HL-60/S4 treated with retinoic acid at 250 ng/mL for 4 days and 3 days (cell line): ENCODE data around the gene CDK6.

Source experiments
- in situ Hi-C: fragments of 300-500 bp; cut with MboI; formaldehyde crosslinking; loops from 2 replicates; pipeline ENCODE4 v1.7.0; 2022; ENCODE audit warnings: low sequenced_read_pairs

The CDK6 gene

GRCh38 chr7:92827464-92828120 is 8.8 kb downstream of the CDK6 start:
- in situ Hi-C loops: no loop called here

DNA sequence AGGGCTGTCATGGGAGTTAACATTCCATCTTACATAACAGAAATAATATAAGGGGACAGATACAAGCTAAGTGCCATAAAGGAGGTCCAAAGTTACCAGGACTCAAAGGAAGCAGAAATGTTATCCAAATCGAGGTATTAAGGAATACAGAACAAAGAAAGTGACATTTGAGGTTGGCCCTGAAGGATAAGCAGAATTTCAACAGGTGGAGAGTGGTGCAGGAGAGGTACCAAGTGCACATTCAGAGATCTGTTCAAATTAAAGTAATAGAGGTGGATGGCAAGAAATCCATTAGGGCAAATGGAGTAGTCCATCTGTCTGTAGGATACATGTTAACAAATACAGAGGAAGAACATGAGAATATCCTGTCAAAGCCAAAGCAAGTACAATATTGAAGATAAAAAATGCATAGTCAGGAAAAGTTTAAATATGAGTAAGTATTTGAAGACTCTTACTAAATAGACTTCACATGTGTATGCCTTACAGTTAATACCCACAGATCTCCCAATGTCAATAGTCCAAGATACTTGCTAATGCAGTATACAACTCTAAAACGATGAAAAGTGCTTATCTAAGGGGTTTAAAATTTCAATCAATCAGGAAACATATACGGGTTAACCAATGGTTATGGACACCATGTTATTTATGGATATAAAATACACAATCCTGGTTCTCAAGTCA is 10.0 kb downstream of the CDK6 start:
- in situ Hi-C loops: no loop called here

- in situ Hi-C loops: no loop called here
These were observed 11.4 kb downstream of the CDK6 start for GRCh38 chr7:92824901-92825480.

DNA sequence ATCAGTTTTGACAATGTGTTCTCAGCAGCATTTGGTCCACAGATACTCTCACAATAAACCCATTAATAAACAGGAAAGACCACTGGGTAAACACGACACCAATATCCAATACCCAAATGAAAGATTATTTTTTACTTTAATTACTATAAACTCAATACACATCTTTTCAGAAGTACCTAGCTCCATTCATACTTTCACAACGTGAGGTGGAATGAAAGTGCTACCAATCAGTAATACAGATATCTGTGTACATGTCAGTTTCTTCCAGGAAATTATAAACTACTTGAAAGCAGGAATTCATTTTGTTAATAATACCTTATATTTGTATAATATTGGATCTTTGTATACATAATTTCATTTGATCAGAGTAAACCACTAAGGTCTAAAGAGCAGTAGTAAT is 11.9 kb downstream of the CDK6 start:
- in situ Hi-C loops: no loop called here

- in situ Hi-C loops: no loop called here
These were observed 13.3 kb downstream of the CDK6 start for GRCh38 chr7:92823042-92823441.

- in situ Hi-C loops: no loop called here
These were observed 16.2 kb downstream of the CDK6 start for GRCh38 chr7:92820191-92820590.

DNA sequence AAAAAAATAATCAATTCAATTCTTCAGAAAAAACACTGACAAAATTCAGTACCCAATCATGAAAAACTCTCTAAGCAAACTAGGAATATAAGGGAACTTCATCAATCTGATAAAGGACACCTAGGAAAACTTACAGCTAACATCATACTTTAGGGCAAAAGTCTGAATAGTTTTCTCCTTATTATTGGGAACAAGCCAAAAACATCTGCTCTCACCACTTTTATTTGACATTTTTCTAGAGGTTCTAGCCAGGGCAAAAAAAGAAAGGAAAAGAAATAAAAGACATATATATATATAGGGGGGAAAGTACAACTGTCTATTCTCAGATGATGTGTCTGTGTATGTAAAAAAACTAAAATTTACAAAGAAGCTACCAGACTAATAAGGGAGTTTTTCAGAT is 19.0 kb downstream of the CDK6 start:
- in situ Hi-C loops: no loop called here

DNA sequence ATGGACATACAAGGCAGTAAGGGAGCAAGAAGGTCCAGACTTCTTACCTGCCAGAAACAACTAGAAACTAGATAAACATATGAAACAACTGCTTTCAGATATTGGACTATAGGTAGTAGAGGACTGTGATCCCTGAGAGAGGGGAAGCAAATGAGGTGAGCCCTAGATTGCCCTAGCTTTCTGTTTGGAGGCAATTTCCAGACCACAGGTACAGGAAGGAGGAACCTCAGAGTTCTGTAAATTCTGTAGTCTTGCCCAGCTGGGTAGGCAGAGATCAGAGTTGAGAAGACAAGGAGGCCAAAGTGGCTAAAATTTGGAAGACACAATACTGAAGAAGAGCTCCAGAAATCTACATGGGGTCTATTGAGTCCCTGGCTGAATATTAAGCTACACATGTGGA is 21.0 kb downstream of the CDK6 start:
- in situ Hi-C loops: no loop called here

DNA sequence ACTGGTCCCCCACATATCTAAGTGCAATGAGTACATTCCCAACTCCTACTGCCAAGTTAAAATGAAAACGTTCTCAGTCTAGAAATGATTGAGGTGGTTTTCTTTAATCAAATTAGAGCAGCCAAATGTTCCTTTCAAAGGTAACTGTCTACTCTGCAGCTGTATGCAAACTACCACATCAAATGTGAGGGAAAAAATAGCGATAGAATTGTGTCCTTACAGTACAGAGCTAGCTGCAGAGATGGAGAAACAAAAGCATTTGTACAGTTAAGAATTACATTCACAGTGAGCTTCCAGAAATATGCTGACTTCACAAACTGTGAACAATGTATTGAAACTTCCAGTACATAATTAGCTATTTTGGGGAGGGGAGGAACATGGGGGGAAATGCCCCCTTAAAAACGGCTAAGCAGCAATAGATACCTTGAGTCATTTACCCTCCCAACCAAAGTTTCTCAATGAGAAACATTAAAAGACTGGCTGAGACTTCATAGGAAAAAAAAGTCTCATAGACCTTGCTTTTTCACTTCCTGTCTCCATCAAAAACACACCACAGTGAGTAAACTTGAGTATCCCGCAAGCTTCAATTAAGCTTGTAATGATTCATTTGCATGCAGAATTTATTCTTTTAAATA is 22.9 kb downstream of the CDK6 start:
- in situ Hi-C loops: no loop called here

DNA sequence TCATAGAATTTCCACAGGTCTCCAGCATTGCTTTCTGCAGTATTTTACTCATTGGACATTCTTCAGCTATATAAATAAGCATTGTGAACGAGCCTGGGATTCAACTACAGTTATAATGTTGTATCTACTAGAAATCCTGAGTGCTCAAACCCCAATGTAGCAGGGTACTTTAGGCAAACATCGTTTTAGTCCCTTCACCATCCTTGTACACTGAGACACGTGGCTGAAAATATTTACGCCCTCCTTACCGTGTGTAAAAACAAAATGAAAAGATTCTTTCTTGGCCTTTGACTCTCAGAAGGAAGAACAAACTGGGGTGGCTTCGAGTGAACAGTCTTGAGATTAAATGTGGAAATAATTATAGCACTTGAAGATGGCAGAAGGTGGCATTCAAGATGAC is 25.2 kb downstream of the CDK6 start:
- in situ Hi-C loops: no loop called here

DNA sequence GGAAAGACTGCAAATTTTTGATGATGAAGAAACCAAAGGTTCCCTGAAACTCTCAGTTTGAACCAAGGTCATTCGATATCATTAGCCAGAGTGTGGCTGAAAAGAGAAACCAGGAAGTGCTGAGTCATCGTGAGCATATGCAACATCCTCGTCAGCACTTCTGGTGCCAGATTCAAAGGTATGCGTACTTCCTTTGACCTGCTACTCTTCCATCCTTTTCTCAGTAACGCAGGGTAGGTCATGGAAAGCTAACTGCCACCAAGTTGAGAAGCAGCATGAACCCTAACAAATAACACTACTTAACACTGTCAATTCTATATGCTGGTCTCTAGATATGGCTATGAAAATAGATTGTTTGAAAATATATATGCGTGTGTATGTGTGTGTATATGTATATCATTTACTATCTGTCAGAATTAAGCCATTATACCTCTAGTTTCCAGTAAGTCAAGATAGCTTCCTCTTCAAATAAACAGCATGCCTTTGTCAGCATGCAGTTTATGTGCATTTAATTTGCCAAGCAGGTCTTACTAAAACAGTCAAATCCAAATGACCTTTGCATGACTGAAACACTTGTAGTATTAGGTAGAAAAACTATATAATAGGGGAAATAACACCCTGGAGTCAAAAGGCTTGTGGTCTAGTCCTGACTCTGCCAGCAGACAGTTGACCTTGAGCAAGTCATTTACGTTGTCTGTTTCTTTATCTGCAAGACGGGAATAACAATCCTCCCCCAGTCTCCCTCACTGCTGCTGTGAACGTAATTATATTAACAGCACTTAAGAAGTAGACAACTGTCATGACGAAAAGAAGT is 26.4 kb downstream of the CDK6 start:
- in situ Hi-C loops: no loop called here

GRCh38 chr7:92809397-92809759 is 27.0 kb downstream of the CDK6 start:
- in situ Hi-C loops: no loop called here

DNA sequence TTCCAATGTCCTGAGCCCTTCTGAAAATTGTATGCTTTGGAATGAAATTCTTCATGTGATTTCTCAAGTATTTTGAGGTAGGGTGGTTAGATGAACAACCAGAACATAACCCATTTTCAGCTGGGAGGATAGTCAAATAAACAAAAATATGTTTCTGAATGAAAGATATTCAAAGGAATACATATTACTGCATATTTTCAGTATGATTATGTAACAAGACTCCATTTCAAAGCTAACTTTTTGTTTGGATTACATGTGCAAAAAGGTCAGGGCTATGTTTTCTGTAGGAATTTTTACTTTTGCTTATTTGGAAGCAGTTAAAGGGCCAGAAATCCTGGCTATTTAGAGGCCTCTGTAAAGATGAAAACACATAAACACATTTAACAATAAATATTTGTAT is 27.7 kb downstream of the CDK6 start:
- in situ Hi-C loops: no loop called here

DNA sequence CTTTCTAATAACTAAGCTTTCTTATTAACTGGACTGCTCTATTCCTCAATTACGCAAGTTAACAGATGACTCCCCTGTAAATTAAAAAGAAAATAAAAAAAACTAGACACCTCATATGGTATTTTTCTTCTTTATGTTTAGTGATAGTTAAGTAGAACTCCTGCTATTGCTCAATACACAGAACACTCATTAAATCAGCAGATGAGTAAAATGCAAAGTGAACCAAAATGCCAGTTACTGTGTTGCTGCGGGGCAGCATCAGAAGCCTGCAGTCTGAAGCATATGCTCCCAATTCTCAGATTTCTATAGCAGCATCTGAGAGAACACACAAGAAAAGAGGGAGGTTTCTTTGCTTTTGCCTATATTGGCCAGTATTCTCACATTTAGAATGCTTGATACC is 28.4 kb downstream of the CDK6 start:
- in situ Hi-C loops: no loop called here

GRCh38 chr7:92806496-92806895 is 29.9 kb downstream of the CDK6 start:
- in situ Hi-C loops: no loop called here

GRCh38 chr7:92802406-92802805 is 34.0 kb downstream of the CDK6 start:
- in situ Hi-C loops: no loop called here

DNA sequence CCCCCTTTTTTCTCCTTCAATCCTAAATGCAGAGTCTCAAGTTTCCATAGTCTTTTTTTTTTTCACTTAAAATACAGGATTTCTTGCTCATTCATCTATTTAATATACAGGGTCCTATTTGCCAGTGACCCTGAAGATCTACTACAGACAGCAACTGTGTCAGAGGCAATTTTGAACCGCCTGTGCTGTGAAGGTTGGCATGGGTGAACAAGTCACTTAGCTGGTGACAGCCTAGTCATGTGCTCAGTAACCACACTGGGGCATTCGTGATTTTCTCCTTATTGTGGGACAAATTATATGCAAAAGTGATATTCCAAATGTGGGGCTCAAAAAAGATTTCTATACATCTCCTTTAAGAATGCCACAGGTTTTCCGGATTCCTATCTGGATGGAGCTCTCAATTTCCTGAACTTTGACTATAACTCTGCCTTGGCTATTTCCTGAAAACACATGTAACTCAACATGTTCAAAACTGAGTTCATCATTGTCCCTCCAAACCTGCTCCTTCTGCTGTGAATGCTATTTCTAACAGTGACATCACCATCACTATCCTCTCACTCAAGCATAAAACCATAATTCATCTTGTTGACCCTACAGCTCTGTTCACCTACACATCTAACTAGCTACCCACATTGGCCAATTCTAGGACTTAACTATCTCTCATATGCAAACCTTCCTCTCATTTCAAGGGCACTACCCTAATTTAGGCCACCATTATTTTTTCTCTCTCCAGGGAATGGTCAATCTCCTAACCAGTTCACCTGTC is 36.7 kb downstream of the CDK6 start:
- in situ Hi-C loops: no loop called here

DNA sequence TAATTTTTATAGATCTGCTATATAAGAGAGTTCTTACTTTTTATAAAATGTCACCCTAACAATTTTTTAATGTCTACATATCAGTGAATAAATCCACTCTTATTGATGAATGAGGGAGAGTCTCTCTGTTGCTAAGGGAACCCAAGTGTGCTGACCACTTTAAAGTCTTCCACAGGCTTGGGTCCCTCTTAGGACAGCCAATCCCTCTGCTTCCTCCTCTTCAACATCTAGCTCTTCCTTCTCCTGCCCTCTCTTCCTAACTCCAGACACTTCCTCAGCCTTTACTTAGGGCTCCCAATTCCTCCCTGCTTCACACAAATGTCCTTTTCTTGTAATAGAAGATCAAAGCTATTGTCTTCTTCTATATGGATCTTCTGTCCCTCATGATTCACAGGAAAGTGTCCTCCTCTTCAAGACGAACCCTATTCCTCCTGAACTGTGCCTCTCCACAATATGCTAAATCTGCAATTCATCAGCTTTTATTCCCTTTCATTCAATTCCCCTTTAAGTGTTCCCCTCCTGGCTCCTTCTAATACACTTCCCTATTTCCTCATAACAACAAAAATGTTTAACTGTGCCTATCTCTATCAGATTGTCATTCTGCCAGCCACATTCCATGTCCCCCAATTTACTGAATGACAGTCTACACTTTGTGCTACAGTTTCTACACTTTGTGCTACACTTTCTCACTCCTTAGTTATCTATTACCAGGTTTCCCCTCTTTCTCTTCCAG is 37.7 kb downstream of the CDK6 start:
- in situ Hi-C loops: no loop called here

DNA sequence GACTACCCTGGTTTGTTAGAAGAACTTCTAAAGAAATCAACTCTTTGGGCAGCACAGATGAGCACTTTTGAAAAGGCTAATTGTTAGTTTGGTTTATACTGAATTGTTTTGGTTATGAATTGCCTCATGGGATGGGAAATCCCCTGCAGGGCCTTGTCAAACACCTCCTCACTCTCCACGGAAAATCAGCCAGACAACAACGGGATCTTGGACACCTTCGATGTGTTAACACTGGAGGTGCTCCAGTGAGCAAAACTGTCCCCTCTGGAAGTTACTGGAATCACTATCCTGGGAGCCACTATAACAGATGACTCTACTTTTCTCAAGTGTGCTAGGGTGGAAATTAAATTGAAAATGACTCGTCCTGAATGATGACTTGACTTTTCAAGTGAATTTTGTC is 38.7 kb downstream of the CDK6 start:
- in situ Hi-C loops: no loop called here

DNA sequence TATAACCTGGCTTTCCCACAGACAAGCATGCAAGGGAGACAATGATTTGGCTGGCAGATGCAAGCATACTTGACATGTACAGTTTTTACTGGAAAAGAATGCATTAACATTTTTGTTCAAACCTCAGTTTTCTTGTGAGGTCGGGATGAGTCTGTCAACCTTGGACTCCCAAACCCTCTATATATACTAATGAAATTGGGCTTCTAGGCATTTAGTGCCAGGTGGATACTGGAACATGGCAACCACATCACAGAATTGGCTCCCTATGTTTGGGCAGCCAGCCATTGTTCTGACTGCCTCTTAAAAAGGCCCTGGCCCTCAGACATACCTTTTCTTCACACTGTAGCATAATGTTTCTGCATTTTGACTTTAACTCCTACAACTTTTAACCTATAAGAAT is 39.1 kb downstream of the CDK6 start:
- in situ Hi-C loops: no loop called here
